H1 (cell line): ENCODE measurements around the gene RADIL. TPM values are rescaled to one million over a fixed set of nuclear protein-coding genes. Genes with fewer than 3 reads are reported as not detected.

Experiments
- CTBP2 ChIP-seq: IDR thresholded peaks from 2 replicates; pipeline ENCODE4 v1.7.0; 2011; ENCODE audit warnings: borderline replicate concordance, mild to moderate bottlenecking, moderate library complexity, mixed read lengths, low read length; ENCODE audit not compliant: insufficient read depth, insufficient read length
- JUN ChIP-seq: IDR thresholded peaks from 2 replicates; pipeline ENCODE4 v1.6.1; 2011; ENCODE audit warnings: low read depth, mild to moderate bottlenecking, improper control_type of control experiment, low read length
- JUND ChIP-seq: IDR thresholded peaks from 2 replicates; pipeline ENCODE4 v1.6.1; 2011; ENCODE audit warnings: mild to moderate bottlenecking, improper control_type of control experiment, low read length
- TBP ChIP-seq: IDR thresholded peaks from 2 replicates; pipeline ENCODE4 v1.6.1; 2011; ENCODE audit warnings: low read depth, low read length, improper control_type of control experiment
- polyA plus RNA-seq, 7 experiments: library from polyadenylated mRNA; depleted of rRNA in 3 of 7; stranded (reverse) in 5 of 7; unstranded in 2 of 7; fragments of >200 nt in 5 of 7; fragments of 200-250 nt in 2 of 7; gene quantifications; 1 replicate in 5 of 7; 2 replicates in 1 of 7; 4 replicates in 1 of 7; pipeline versions ENCODE4 v1.2.1 to v1.2.3, GENCODE V29; 2011 to 2013; ENCODE audit warnings: missing spikeins in 2 of 7, mixed read lengths in 2 of 7
- total RNA-seq: library from RNA; stranded (reverse); fragmentation: NEBNext Ultra II Directional; extraction: Animal tissue kit (Norgen Biotek cat#: 25700); gene quantifications from 2 replicates; pipeline ENCODE4 v1.2.1, GENCODE V29; 2021
- TF ChIP-seq, protein P1 (sequence below): IDR thresholded peaks from 2 replicates; pipeline ENCODE4 v1.6.1; 2012; ENCODE audit warnings: low read length, inconsistent platforms
- TF ChIP-seq, protein P2 (sequence below): IDR thresholded peaks from 2 replicates; pipeline ENCODE4 v1.6.1; 2012; ENCODE audit warnings: inconsistent platforms

RADIL gene
- total and polyA plus RNA-seq, 2 of the 8 experiments (the other 6 are each of a cell fraction or from before 2014, with no cell fraction given), result 5.0 to 5.4 TPM

DNA sequence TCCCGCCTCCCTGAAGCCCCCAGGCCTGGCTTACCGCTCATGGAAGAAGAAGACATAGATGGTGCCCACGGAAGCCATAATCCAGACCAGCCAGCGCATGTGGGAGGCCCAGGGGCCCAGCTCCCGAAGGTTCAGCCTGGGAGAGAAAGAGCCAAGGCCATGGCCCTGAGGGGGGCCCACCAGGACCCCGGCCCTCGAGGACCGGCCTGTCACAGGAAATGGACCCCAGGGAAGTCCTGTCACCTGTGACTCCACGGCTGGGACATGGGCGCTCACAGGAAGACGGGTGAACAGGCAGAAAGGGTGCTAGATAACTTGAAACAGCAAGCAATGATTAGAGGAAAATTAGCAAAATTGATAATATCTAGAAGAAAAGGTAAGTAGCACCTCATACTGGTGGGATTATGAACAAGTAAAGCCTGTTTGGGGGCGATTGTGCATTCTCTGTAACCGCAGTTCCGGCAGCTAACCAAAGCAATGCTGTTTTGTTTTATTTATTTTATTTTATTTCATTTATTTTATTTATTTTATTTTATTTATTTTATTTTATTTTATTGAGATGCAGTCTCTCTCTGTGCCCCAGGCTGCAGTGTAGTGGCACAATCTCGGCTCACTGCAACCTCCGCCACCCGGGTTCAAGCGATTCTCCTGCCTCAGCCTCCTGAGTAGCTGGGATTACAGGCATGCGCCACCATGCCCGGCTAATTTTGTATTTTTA, 27.8 kb upstream of the RADIL start (continued):
- TF ChIP-seq, protein P1, sequence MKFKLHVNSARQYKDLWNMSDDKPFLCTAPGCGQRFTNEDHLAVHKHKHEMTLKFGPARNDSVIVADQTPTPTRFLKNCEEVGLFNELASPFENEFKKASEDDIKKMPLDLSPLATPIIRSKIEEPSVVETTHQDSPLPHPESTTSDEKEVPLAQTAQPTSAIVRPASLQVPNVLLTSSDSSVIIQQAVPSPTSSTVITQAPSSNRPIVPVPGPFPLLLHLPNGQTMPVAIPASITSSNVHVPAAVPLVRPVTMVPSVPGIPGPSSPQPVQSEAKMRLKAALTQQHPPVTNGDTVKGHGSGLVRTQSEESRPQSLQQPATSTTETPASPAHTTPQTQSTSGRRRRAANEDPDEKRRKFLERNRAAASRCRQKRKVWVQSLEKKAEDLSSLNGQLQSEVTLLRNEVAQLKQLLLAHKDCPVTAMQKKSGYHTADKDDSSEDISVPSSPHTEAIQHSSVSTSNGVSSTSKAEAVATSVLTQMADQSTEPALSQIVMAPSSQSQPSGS, result no peak
- TF ChIP-seq, protein P2, sequence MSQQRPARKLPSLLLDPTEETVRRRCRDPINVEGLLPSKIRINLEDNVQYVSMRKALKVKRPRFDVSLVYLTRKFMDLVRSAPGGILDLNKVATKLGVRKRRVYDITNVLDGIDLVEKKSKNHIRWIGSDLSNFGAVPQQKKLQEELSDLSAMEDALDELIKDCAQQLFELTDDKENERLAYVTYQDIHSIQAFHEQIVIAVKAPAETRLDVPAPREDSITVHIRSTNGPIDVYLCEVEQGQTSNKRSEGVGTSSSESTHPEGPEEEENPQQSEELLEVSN, result no peak
- TF ChIP-seq JUN, result no peak
- no peak for TF ChIP-seq CTBP2
- no peak for TF ChIP-seq TBP
- TF ChIP-seq JUND, result no peak
- TF ChIP-seq, all 59 proteins: peak for 0
